GM18861 (cell line): ENCODE results near the gene ZBTB25.

ENCODE experiments used
- ATAC-seq: cut with Tn5 transposase; IDR thresholded peaks from one replicate; pipeline ENCODE4 v1.9.1; 2021; ENCODE audit not compliant: unreplicated experiment

The ZBTB25 gene

DNA sequence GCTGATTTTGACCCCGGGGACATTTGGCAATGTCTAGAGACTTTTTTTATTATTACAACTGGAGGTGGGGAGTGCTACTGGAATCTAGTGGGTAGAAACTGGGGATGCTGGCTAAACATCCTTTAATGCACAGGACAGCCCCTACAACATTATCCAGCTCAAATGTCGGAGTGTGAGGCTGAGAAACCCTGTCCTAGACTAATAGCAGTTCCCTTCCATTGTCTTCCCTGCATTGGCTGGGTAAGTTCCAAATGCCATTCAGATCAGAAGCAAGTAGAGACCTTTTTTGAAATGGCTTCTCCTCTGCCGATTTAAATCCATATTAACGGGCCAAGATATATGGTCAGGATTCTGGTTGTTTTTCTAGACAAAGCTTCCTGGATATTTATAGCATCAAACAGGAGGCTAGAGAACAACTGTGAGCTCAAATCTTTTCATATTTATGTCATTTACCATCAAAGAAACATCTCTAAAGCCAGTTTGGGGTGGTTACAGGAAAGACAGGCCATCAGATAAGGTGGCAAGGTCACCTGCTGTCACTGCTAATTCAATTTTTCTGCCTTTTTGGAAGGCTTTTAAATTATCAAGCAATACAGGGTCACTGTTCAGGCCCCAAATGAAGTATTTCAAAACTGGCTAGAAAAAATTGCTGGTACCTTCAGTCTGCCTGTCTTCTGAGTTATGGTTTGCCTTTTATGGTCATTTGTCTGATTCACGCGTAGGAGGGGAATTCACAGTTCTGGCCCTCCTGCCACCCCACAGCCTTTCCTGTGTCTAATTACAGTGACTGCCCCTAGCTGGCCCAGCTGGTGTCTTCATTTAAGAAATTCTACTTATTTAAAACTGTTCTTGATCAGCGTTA is 58.4 kb downstream of the ZBTB25 start:
- ATAC-seq: peak; percentile 87

DNA sequence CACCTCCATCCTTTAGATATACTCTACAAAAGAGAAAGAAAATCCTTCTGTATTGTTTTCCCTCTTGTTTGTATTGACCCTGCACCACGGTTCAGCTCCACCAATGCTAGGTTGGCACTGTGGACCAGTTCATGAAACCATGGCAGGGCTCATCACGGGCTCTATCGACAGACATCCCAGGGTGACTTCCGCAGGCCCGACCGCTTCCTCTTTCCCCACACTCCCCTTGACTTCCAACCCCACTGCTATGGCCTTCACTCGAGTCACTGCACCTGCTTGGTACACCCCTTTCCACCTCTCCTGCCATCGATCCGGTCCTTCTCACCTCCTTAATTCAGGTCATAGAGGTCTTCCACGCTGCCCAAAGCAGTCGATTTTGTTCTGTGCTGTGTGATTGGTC is 59.5 kb downstream of the ZBTB25 start:
- no peak for ATAC-seq

DNA sequence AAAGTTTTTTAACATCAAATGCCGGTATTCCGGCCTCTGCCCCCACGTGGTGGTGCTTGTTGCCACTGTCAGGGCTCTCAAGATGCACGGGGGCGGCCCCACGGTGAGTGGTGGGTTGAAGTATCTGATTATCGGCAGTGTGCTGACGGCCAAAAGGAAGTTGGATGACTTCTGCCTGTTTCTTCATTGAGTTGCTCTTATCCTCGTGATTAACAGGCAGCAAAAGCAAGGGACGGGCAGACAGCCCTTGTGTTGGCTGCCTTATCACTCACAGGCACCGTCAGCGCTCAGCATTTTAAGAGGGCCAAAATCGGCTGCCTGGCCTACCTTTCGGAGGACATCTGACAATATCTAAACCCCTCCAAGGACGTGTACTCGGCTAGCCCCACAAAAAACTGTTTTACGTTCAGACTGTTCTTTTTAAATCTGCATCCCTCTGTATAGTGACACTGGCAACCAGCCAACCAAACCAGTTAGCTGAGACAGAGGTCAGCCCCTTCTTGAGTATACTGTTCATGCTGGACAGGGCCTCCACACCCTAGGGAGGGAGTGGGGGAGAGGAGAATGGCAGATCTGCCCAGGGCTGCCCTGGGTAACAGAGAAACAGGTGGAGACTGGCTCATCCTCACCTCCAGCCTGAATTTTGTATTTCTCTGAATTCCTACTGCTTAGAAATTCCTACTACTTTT is 61.2 kb downstream of the ZBTB25 start:
- ATAC-seq: no peak

DNA sequence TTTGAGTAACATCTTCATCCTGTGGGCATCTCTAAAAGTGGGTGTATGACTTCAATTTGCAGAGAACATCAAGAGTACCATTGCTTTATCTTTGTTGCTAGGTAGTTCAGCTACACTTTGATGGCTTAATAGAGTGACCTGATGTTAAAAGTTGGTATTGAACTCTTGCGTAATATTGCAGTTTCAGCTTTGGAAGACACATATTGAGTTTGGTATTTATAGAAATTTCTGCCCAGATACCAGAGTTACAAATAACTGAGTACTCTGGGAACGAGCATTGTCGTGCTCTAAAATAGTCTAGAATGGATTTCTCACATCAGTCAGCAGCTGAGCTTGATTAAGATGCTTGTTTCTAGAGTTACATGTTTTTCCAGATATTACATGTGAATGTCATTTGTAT is 63.1 kb downstream of the ZBTB25 start:
- no peak for ATAC-seq

DNA sequence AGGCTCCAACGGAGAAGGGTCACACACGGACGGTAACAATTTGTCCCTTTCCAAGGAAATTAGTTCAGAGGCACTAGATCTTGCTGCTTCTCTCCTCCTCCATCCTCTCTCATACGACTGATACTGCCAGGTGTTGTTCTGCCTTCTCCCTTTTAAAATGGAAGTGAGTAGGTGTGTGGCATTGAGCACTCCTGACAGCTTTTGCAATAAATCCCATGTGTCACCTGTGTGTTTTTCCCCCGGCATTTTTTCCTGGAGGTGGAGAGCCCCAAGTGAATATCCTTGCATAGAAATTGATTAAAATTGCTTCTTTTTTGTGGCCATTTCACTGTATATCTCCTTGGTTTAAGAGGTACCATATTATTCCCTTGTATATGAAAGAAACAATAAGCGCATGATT is 64.5 kb downstream of the ZBTB25 start:
- no peak for ATAC-seq

DNA sequence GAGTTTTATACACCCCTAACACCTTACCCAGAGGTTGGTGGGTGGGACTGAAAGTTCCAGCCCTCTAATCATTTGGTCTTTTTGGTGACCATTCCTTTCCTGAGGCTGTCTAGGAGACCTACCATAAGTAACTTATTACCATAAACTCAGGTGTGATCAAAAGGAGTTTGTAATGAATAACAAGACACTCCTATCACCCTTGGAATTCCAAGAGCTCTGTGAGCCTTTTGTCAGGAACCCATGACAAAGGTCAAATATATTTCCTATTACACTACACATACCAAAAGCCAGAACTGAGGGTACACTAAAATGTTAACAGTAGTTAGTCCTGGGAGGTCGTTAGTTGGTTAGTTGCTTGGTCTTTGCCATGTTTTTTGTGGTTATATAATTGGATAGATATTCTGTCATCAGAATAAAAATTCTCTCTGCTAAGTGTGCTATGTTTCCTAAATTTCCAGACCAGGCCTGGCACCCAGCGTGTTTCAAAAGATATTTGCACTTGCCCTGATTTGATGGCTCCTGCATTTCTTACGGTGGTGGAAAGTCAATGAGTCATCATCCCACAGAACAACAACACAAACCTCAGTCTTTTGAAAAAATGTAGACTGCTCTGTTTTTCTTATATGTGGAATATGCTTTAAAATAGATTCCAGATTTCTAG is 65.3 kb downstream of the ZBTB25 start:
- no peak for ATAC-seq

DNA sequence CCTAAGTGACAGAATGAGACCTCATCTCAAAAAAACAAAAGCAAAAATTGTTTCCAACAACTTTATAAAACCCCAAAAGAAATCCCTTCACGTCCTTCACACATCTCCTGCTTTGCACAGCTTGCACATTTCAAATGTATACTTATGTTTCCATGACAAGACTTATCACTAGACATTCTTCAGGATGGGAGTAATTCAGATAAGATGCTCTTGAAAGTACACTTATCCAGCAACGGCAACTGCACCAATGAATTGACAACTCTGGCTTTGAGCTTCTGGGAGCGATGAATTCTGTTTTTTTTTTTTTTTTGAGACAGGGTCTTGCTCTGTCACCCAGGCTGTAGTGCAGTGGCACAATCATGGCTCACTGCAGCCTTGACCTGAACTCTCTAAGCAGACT is 69.1 kb downstream of the ZBTB25 start:
- no peak for ATAC-seq

DNA sequence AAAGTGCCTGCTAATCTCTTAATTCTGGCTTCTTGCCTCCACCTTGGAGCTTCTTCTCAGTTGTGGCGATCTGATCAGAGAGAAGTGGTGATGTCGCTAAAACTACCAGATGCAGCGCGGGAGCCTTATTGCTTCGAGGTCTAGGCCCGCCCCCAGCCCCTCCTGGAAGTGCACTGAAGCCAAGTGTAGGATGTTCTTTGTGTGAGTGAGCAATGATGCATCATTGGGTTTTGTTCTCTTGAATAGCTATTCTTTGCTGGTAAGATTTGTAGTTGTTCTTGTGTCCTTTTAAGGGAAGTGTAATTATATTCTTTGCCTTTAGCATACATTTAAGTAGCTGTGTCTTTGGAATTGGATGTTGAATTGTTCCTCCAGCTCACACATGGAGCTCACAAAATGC is 79.7 kb downstream of the ZBTB25 start:
- ATAC-seq: no peak

DNA sequence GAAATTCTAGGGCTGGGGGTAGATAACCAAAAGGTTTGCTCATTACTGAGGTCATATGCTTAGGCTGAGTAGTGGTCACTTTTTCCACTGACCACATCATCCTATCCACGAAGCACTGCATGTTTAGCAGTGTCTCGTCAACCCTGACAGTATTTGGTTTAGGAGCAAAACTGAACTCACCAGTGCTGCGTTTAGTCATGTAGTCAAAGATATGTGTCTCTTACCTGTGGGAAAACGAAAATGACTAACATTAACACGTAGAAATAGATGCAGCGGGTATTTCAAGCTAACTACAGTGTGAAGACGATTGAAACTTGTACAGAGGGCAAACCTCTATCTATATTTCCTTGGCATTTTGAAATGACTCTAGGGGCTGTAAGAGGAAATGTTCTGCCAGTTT is 80.9 kb downstream of the ZBTB25 start:
- no peak for ATAC-seq

DNA sequence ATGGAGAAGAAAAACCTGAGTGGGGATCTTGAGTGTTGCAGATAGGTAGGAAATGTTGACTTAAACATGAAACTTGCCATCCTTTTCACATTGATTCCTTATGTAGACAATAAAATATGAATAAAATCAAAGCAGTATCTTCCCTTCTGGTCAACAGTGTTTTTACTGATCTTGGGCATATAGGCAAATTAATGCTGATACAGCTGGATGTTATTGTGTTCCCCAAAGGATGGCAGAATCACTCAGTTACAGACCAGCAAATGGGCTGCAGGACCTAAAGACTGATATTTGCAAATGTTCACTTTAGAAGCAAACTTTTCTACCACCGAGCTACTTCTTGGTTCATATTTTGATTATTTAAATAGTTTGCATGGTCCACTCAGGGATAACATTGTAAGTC is 81.6 kb downstream of the ZBTB25 start:
- no peak for ATAC-seq

DNA sequence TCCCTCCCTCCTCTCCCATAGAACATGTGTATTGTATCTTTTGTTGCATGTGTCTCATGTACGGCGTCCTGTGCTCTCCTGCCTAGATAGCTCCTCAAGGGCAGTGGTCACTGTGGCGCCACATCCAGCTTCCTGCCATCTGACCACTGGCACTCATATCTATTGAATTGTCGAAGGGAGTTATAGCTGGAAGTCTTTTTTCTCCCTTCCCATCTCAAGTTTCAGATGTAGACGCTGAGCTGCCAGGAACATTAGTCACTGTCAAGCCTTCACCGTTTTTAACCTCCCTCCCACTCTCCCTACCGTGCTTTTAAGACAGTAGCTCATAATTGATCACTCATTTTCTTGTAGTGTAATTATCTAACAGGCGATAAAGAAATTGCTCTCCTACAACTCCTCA is 82.5 kb downstream of the ZBTB25 start:
- no peak for ATAC-seq

DNA sequence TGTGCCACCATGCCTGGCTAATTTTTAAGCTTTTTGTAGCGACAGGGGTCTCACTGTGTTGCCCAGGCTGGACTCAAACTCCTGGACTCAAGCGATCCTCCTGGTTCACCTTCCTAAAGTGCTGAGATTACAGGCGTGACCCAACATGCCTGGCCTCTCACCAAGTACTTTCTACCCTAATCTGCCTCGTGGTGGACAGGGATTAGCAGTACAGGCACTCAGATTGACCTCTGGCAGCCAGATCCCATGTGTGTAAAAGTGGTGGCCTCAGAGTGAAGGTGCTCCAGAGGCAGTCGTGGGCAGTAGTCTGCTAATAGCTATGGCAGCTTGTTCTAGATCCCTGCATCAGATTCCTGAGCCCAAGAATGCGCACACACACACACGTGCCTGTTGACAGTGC is 84.6 kb downstream of the ZBTB25 start:
- no peak for ATAC-seq

DNA sequence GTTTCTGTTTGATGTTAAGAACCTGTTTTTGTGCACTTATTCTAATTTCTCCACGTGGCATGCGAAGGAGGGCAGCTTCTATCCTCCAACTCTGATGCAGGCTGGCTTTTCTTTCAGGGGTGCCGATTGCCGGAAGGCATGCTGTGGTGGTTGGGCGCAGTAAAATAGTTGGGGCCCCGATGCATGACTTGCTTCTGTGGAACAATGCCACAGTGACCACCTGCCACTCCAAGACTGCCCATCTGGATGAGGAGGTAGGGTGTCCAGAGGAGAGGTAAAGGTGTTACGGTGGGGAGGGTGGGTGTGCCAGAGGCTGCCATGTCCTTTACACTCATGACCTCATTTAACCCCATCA is 85.9 kb downstream of the ZBTB25 start:
- ATAC-seq: no peak

DNA sequence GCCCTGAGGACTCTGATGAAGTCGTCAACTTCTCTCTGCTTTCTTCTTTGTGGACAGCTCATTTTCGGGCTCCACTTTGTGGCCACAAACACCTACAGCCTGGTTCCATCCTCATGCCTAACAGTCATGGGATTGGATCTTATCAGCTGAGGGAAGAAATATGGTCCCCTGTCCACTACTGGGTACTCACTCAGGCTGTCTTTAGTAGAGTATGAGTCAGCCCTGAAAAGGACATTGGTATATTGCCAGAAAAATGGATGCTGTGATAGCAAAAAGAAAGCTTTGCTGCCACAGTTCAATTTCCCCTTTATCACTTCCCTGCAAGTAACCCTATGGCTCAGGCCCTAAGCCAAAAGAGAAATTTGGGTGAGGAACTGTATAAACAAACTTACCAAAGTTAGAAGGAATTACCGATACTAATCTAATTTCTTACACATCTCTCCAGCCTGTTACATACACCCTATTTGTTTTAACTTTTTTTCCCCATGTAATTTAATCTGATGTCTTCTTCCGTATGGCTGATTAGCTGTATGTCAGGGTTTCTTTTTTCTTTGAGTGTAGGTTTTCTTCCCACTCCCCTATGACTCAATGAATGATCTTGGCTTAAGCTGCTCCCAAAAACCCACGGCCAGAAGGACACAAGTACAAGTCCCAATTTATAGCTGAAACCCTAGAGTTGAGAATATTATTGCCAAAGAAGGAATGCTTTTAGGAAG is 86.4 kb downstream of the ZBTB25 start:
- no peak for ATAC-seq

DNA sequence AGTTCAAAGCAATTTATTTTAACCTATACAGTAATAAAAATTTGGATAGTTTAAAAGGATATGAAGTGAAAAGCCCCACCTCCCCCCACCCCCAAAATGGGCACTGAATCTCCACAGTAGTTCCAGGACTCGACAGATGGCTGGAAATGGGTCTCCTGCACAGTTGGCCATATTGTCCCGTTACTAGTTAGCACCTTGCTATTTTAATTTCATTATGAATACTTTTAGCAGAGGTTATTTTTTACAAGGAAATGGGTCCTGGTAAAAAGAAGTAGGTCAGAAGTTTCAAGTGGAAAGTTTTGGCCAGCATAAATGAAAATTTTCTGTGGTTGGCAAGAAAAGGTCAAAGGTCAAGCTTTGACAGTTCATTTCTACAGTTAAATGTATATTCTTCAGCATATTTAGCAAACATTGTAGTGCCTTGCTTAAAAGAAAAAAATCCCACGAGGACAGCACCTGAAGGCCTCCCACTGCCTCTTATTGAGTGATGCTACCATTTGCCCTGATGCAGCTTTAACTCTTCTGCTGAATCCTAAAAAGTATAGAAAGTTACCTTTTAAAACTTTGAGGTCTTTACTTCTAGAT is 87.2 kb downstream of the ZBTB25 start:
- no peak for ATAC-seq

DNA sequence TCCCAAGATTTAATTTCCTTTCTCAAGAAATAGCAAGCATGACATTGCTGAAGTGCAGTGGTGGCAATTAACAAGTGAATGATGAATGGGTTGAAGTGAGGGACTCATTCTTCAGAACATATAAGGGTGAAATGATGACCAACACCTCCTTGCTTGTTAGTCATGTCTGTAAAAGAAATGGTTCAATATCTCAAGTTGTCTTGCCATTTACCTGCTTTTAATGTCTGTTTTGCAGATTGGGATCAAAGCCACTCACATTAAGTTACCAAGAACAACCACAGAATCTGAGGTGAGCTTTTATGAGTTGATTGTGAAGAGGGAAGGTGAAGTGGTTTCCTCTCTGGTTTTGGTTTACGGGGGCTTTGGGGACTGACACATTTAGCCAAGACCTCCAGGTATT is 91.4 kb downstream of the ZBTB25 start:
- ATAC-seq: no peak

DNA sequence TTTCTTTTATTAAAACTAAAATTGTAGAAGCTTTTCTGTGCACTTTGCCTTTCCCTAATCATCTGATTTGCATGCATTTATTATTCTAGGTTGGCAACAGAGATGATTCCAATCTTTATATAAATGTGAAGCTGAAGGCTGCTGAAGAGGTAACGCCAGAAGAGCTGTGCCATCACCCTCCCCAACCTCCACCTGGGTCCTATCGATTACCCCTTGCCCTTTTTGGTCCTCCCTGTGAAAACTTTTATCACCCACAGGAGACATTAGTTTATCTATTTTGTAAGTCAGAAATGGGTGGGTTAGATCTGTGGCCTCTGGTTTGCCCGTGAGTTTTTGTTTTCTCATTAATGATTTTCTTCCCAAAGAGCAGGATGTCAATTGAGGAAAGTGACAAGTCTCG is 92.6 kb downstream of the ZBTB25 start:
- ATAC-seq: no peak

DNA sequence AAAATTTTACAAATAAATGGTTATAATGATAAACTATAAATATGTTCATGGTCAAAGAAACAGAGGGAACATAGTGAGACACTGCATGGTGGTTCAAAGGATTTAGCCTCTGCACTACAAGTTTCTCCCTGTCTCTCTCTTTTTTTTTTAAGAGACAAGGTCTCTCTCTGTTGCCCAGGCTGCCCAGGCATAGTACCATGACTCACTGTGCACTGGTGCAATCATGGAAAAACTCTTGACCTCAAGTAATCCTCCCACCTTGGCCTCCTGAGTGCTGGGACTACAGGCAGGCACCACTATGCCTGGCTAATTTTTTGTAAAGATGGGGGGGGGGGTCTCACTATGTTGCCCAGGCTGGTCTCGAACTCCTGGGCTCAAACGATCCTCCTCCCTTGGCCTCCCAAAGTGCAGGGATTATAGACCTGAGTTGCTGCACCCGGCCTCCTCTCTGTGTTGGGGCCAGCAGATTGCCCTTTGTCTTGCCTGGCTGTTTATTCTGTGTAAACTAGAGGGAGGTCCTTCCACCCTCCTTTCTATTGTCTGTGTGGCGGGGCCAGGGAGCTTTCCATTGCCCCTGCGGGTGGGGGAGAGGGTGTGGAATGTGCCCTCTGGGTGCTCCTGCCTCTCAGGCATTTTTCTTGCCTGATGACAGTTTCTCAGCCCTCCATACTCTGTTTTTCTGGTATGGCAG is 93.4 kb downstream of the ZBTB25 start:
- peak; percentile 13 for ATAC-seq

DNA sequence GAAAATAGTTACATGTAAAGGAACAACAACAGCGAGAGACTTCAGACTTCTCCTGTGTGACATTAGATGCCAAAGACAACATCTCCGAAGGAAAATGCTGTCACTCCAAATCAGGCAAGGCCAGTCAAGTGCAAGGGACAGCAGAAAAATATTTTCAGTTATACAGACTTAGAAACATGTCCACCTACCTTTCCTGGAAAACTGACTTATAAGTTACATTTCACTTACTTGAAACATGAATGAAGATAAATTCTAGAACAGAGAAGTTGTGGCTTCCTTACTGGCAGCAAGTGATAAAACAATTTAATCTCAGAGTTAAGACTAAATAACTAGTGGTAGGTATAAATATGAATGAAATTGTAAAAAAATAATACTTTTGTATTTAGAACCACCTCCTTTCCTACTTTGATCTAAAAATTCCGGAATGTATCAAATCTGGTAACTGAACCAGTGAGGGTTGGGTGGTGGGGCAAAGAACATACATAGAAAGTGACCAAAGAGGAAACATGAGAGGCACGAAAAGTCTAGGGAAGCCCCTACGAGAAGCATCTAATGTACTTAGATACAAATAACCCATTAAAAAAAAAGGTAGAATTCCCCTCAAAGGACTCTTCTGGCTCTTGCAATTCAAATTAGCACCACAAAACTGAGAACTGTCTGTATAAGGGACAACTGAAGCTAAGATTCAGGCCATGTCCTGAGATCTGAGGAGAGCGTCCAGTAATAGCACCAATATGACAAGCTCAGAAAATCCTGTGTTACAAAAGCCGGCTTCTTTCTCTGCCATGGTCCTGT is 94.3 kb downstream of the ZBTB25 start:
- peak; percentile 53 for ATAC-seq

DNA sequence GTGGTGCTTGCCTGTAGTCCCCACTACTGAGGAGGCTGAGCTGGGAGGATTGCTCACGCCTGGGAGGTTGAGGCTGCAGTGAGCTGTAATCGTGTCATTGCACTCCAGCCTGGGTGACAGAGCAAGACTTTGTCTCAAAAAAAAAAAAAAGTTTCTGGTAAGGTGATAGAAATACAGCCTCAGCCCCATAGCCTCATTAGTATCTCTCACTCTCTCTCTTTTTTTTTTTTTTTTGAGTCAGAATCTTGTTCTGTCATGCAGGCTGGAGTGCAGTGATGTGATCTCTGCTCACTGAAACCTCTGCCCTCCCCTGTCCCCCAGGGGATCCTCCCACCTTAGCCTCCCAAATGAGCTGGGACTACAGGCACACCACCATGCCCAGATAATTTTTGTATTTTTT is 96.3 kb downstream of the ZBTB25 start:
- no peak for ATAC-seq
